Activated naive CD4-positive, alpha-beta T cell treated with anti-CD3 and anti-CD28 coated beads for 36 hours (primary cell): ENCODE data around the gene FASN. TPM values are rescaled to one million over a fixed set of nuclear protein-coding genes. Genes with fewer than 3 reads are reported as not detected.
"Not testable (repeated sequence)": the region's sequence is repeated elsewhere in the genome, so short reads cannot be mapped to it uniquely, and the experiment has no call there.

Experiments used
- CTCF ChIA-PET: fragments of 350-600 bp; sonication (Branson Sonifier 250); formaldehyde crosslinking; loops from one replicate; lab custom pipeline; 2021; ENCODE audit warnings: antibody characterized with exemption; lab: Charles Lee
- DNase-seq: peaks from one replicate; pipeline ENCODE4 v3.0.0-alpha.2; 2020
- H3K27ac Mint-ChIP-seq: one replicate; pipeline ENCODE4 v1.8.0; 2021; ENCODE audit warnings: mild to moderate bottlenecking, mixed read lengths
- H3K27me3 Mint-ChIP-seq: one replicate; pipeline ENCODE4 v1.8.0; 2021; ENCODE audit warnings: low read depth, mixed read lengths
- H3K36me3 Mint-ChIP-seq: one replicate; pipeline ENCODE4 v1.8.0; 2021; ENCODE audit warnings: low read depth, mixed read lengths
- H3K4me1 Mint-ChIP-seq: one replicate; pipeline ENCODE4 v1.8.0; 2021; ENCODE audit warnings: low read depth, mixed read lengths
- H3K4me3 Mint-ChIP-seq: one replicate; pipeline ENCODE4 v1.8.0; 2021; ENCODE audit warnings: mild to moderate bottlenecking, moderate library complexity, mixed read lengths
- H3K9me3 Mint-ChIP-seq: one replicate; pipeline ENCODE4 v1.8.0; 2021; ENCODE audit warnings: mixed read lengths
- intact Hi-C: fragments of 100-400 bp; cut with micrococcal nuclease; formaldehyde crosslinking; loops from one replicate; pipeline ENCODE4 v1.15.1; 2023
- total RNA-seq, 2 experiments: library from RNA; stranded (reverse); gene quantifications; one replicate each; pipeline ENCODE4 v1.2.3, GENCODE V29; 2021

FASN gene
- 100 to 1,000 TPM; 183 to 195 TPM for total RNA-seq

GRCh38 chr17:82098169-82098938, at the start of gene FASN:
Gene FASN, minus strand, starts transcription at chr17:82098236. Its CDS starts 1,791 bp downstream, at chr17:82096445.
- peaks cover 14% of the 10 kb centered on the region for H3K4me1 Mint-ChIP-seq
- CTCF ChIA-PET = interaction anchor here (0.6 to 1.1 kb wide), 4 partner anchors 12 to 68 kb away, joined by 3 to 4 read pairs (median 4); no protein-coding TSS in a partner anchor
- peak within 1 kb of the TSS; percentile 63 for H3K27ac Mint-ChIP-seq
- no peaks in the 10 kb centered on the region for H3K9me3 Mint-ChIP-seq
- intact Hi-C loops = loop anchor here (1.0 to 2.0 kb wide), 12 partner anchors 8 to 238 kb away; partner anchors contain the start of genes DCXR, DUS1L, LRRC45 and P4HB
- no peaks in the 10 kb centered on the region for H3K27me3 Mint-ChIP-seq
- peaks cover 10% of the 10 kb centered on the region for H3K36me3 Mint-ChIP-seq
- peak within 1 kb of the TSS; percentile 75 for H3K4me3 Mint-ChIP-seq
- DNase-seq = peak; percentile 94

GRCh38 chr17:82146663-82147654, 48.9 kb upstream of the FASN start:
- H3K9me3 Mint-ChIP-seq = no peaks in the 10 kb centered on the region
- no peak for DNase-seq
- CTCF ChIA-PET = no interaction called here
- intact Hi-C loops = no loop called here
- no peak overlapping the region for H3K27ac Mint-ChIP-seq
- peaks cover 4% of the 10 kb centered on the region for H3K36me3 Mint-ChIP-seq
- no peaks in the 10 kb centered on the region for H3K27me3 Mint-ChIP-seq
- H3K4me1 Mint-ChIP-seq = no peaks in the 10 kb centered on the region
- H3K4me3 Mint-ChIP-seq = no peak overlapping the region

DNA sequence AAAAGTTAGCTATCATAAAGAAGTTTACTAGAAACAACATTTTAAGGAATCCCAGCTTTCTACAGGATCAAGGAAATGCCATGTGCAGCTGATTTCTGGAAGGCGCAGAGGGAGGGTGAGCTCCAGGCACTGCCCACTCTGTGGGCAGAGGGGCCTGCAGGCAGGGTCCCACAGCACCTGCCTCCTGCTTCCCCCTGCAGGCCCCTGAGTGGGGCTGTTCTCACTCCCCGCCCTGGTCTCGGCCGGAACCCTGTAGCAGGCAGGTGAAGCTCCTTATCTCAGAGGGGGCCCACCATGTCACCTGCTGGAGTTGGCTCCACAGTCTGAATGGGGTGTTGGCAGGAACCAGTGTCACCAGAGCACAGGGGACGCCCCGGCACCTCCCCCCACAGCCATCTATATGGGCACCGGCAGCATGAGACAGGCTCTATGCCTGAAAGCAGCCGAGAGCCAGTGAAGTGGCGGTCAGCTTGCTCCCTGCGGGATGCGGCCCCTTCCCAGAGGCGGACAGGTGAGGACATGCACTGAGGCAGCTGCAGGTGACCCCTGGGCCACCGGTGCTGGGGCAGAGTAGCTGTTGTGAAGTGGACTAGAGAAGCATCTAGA, 47.6 kb upstream of the FASN start:
- Mint-ChIP-seq H3K27ac (no peak overlapping the region), H3K4me1 (no peaks in the 10 kb centered on the region), H3K36me3 (peaks cover 4% of the 10 kb centered on the region), H3K27me3 (no peaks in the 10 kb centered on the region), H3K4me3 (no peak overlapping the region), H3K9me3 (no peaks in the 10 kb centered on the region)
- intact Hi-C loops = no loop called here
- CTCF ChIA-PET = interaction anchor here (0.5 to 1.0 kb wide), 3 partner anchors 9 to 79 kb away, joined by 4 to 5 read pairs (median 4); no protein-coding TSS in a partner anchor
- no peak for DNase-seq

DNA sequence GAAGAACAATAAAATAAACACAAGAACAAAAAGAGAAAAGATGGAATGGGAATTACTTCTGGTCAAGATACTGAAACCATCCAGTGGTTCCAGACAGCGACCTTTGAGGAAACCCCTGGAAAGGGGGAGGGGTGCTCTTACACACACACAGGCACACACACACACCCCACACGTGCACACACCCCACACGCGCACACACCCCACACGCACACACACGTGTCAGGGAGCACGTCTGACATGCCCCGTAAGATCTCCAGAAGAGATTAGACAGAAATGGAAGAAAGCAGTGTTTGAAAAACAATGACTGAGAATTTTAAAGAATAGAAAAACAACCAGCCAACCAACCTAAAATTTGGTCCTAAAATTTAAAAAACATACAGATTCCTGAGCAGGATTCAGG, 45.3 kb upstream of the FASN start:
- H3K27ac Mint-ChIP-seq = no peak overlapping the region
- H3K4me1 Mint-ChIP-seq = no peaks in the 10 kb centered on the region
- CTCF ChIA-PET = interaction anchor here (1.7 kb wide), 1 partner anchor 17 kb away, joined by 5 read pairs; no protein-coding TSS in a partner anchor
- no peak overlapping the region for H3K4me3 Mint-ChIP-seq
- DNase-seq = no peak
- H3K36me3 Mint-ChIP-seq = peaks cover 2% of the 10 kb centered on the region
- H3K9me3 Mint-ChIP-seq = no peaks in the 10 kb centered on the region
- H3K27me3 Mint-ChIP-seq = no peaks in the 10 kb centered on the region
- intact Hi-C loops = no loop called here

DNA sequence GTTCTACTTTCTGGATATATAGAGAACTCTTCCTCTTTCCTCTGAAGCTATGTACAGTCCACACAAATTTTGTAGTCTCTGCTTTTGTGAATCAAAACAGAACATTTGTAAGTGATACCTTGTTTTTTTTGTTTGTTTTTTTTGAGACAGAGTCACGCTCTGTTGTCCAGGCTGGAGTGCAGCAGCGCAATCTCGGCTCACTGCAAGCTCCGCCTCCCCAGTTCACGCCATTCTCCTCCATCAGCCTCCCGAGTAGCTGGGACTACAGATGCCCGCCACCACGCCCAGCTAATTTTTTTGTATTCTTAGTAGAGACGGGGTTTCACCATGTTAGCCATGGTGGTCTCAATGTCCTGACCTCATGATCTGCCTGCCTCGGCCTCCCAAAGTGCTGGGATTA, 41.9 kb upstream of the FASN start:
- DNase-seq, H3K9me3 Mint-ChIP-seq, H3K27ac Mint-ChIP-seq, H3K4me1 Mint-ChIP-seq, H3K27me3 Mint-ChIP-seq, intact Hi-C loops, H3K4me3 Mint-ChIP-seq, H3K36me3 Mint-ChIP-seq: not testable (repeated sequence)
- CTCF ChIA-PET = interaction anchor here (0.5 to 1.1 kb wide), 3 partner anchors 29 to 102 kb away, joined by 3 to 5 read pairs (median 4); partner anchors contain the start of gene DCXR

- no peak overlapping the region for H3K27ac Mint-ChIP-seq
- DNase-seq = no peak
- CTCF ChIA-PET = interaction anchor here (1.0 kb wide), 1 partner anchor 108 kb away, joined by 4 read pairs; no protein-coding TSS in a partner anchor
- H3K4me1 Mint-ChIP-seq = peaks cover 4% of the 10 kb centered on the region
- no peaks in the 10 kb centered on the region for H3K9me3 Mint-ChIP-seq
- H3K36me3 Mint-ChIP-seq = no peaks in the 10 kb centered on the region
- no peak overlapping the region for H3K4me3 Mint-ChIP-seq
- H3K27me3 Mint-ChIP-seq = no peaks in the 10 kb centered on the region
- intact Hi-C loops = no loop called here
Observed at GRCh38 chr17:82138511-82138992, 40.5 kb upstream of the FASN start.

DNA sequence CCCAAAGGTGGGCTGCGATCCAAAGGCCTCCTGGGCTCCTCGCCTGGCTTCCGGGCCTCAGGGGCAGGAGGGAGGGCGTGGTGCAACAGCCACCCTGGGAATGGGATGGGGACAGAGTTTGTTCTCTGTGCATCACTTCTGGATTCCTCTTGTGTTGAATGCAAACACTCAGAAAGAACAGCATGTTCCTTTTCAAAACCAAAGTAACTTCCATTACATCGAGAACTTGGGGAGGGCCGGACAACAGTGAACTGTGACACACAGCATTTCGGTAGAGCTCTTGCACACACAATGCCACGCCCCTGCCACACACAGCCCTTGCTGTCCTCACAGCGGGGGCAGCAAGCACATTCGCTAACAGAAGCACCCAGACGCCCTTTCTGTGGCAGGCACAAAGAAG, 36.1 kb upstream of the FASN start:
- no peaks in the 10 kb centered on the region for H3K27me3 Mint-ChIP-seq
- no peak for DNase-seq
- no peak overlapping the region for H3K4me3 Mint-ChIP-seq
- CTCF ChIA-PET = no interaction called here
- intact Hi-C loops = no loop called here
- H3K36me3 Mint-ChIP-seq = no peaks in the 10 kb centered on the region
- no peak overlapping the region for H3K27ac Mint-ChIP-seq
- H3K4me1 Mint-ChIP-seq = peaks cover 8% of the 10 kb centered on the region
- H3K9me3 Mint-ChIP-seq = no peaks in the 10 kb centered on the region

GRCh38 chr17:82133166-82133953, 35.3 kb upstream of the FASN start:
- H3K4me3 Mint-ChIP-seq, H3K9me3 Mint-ChIP-seq, H3K36me3 Mint-ChIP-seq, intact Hi-C loops, CTCF ChIA-PET, H3K27me3 Mint-ChIP-seq, H3K27ac Mint-ChIP-seq, DNase-seq: not testable (repeated sequence)
- H3K4me1 Mint-ChIP-seq = peaks cover 14% of the 10 kb centered on the region

DNA sequence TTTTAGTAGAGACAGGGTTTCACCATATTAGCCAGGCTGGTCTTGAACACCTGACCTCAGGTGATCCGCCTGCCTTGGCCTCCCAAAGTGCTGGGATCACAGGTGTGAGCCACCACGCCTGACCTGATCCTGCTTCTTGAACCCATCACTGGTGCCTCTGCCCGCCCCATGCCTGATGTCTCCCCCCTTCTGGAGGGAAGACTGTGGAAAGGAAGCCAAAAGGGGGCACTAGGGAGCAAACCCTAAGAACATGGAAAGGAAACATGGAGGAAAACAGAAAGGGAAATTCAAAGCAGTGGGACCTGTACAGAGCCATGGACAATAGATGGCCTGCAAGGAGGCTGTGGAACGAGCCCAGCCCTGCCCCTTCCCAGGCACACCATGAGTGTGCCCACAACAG, 31.1 kb upstream of the FASN start:
- H3K4me1 Mint-ChIP-seq = peaks cover 51% of the 10 kb centered on the region
- intact Hi-C loops = no loop called here

DNA sequence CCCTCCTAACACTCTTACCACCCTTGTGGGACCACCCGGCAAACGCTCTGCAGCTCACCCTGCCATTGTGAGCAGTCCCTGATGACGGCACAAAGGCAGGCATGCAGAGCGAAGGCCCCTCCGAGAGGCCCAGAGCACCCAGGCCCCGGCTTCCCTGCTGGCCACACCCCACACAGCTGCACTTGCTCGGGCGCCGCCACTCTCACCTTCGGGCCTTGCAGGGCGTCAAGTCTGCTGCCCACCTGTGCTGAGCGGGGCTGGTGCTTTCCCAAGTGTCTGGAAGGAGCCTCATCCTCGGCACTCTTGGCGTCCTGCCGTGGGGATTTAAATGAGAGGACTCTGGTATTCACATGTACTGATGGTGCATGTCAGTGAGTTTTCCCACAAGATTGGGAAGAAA, 30.3 kb upstream of the FASN start:
- H3K9me3 Mint-ChIP-seq = no peaks in the 10 kb centered on the region
- intact Hi-C loops = no loop called here
- peaks cover 6% of the 10 kb centered on the region for H3K36me3 Mint-ChIP-seq
- peaks cover 54% of the 10 kb centered on the region for H3K4me1 Mint-ChIP-seq
- DNase-seq = no peak
- no peak overlapping the region for H3K4me3 Mint-ChIP-seq
- peak overlapping the region; percentile 95 for H3K27ac Mint-ChIP-seq
- no peaks in the 10 kb centered on the region for H3K27me3 Mint-ChIP-seq
- CTCF ChIA-PET = interaction anchor here (0.9 kb wide), 1 partner anchor 26 kb away, joined by 3 read pairs; no protein-coding TSS in a partner anchor

More for the DNA sequence above, 31.1 kb upstream of the FASN start:
- Mint-ChIP-seq H3K36me3 (peaks cover 6% of the 10 kb centered on the region), H3K27me3 (no peaks in the 10 kb centered on the region), H3K9me3 (no peaks in the 10 kb centered on the region), H3K27ac (no peak overlapping the region), H3K4me3 (no peak overlapping the region)
- CTCF ChIA-PET = interaction anchor here (0.9 kb wide), 1 partner anchor 25 kb away, joined by 3 read pairs; no protein-coding TSS in a partner anchor
- DNase-seq = no peak

DNA sequence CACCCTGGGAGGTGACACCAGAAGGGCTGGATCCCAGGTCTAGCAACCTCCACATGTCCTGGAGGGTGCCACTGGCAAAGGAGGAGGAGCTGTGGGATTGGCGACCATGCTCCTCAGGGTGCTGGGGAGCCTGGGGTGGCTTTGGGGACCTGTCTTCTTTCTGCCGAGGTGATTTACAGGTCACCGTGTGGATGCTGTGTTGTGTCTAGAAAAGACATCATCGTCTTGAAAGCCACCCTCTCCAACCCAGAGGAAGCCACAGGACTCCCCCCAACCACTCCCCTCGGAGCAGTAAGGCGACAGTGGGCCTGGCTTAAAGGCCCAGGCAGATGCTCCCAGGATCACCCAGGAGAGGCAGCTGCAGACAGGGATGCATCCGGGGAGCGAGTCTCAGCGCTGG, 29.7 kb upstream of the FASN start:
- H3K4me1 Mint-ChIP-seq = peaks cover 57% of the 10 kb centered on the region
- intact Hi-C loops = loop anchor here (2.0 kb wide), 3 partner anchors 27 to 171 kb away; no protein-coding TSS in a partner anchor
- peak overlapping the region; percentile 95 for H3K27ac Mint-ChIP-seq
- no peak overlapping the region for H3K4me3 Mint-ChIP-seq
- DNase-seq = peak; percentile 26
- no peaks in the 10 kb centered on the region for H3K27me3 Mint-ChIP-seq
- CTCF ChIA-PET = interaction anchor here (1.1 kb wide), 1 partner anchor 9 kb away, joined by 6 read pairs; no protein-coding TSS in a partner anchor
- H3K36me3 Mint-ChIP-seq = peaks cover 8% of the 10 kb centered on the region
- no peaks in the 10 kb centered on the region for H3K9me3 Mint-ChIP-seq
